Fibroblast of skin of left quadriceps (primary cell): ENCODE results near the gene CFAP57.
"Not testable (repeated sequence)": the region's sequence is repeated elsewhere in the genome, so short reads cannot be mapped to it uniquely, and the experiment has no call there.

Experiments
- DNase-seq, 2 experiments: peaks; one replicate each; pipeline ENCODE4 v3.0.0-alpha.2; 2013; ENCODE audit warnings: low read depth in 2 of 2

CFAP57 gene

GRCh38 chr1:43174873-43175272, 2.7 kb downstream of the CFAP57 start:
- DNase-seq = no peak

GRCh38 chr1:43177691-43178090, 5.6 kb downstream of the CFAP57 start:
- DNase-seq = no peak

- no peak for DNase-seq
Observed at GRCh38 chr1:43184388-43184787, 12.3 kb downstream of the CFAP57 start.

- DNase-seq = no peak
Observed at GRCh38 chr1:43184995-43185394, 12.9 kb downstream of the CFAP57 start.

DNA sequence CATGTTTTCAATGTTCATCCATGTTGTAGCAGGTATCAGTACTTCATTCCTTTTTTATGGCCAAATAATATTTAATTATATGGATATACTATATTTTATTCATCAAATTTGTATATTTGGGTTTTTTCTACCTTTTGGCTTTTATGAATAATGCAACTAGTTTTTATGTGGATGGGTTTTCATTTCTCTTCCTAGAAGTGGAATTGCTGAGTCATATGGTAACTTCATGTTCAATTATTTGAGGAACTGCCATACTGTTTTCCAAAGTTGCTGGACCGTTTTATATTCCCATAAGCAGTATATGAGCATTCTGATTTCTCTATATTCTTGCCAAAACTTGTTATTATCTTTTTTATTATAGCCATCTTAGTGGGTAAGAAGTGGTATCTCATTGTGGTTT, 16.0 kb downstream of the CFAP57 start:
- no peak for DNase-seq

DNA sequence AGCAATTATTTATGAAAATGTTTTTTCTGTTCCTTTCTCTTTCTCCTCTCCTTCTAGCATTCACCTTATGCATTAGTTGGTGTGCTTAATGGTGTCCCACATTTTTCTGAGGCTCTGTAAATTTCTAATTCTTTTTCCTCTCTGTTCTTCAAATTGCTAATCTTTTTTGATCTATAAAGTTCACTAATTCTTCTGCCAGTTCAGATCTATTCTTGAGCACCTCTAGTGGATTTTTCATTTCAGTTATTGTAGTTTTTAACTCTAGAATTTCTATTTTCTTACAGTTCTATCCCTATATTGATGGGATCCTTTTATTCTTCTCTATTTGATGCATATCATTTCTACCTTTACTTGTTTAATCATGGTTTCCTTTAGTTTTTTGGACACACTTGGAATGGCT, 22.4 kb downstream of the CFAP57 start:
- no peak for DNase-seq

- no peak for DNase-seq
Observed at GRCh38 chr1:43197343-43198127, 25.4 kb downstream of the CFAP57 start.

GRCh38 chr1:43199093-43199726, 27.1 kb downstream of the CFAP57 start:
- no peak for DNase-seq

DNA sequence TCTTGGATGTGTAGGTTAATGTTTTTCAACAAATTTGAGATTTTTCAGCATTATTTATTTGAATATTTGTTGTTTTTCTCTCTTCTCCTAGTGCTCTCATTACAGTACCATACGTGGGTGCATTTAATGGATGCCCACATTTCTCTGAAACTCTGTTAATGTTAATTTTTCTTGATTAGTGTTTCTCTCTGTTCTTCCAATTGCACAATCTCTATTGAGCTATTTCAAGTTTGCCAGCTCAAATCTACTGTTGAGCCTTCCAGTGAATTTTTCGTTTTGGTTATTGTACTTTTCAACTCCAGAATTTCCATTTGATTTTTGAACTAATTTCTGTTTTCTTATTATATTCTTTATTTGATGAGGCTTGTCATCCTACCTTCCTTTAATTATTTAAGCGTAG, 31.7 kb downstream of the CFAP57 start:
- DNase-seq = no peak

DNA sequence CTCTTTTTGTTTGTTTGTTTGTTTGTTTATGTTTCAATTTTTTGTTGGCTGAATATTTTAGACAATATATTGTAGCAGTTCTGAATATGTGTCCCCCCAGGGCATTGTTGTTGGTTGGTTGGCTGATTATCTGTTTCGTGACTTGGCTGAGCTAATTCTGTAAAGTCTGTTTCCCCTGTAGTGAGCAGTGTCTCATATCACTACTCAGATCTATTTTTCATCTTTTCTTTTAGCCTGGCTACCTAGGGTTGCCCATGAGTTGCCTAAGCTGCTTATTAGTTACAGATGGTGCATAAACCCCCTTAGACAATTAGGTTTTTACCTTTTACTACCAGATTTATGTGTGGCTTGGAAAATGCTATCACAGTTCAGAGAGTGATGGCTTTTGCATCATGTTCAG, 32.3 kb downstream of the CFAP57 start:
- DNase-seq = no peak

DNA sequence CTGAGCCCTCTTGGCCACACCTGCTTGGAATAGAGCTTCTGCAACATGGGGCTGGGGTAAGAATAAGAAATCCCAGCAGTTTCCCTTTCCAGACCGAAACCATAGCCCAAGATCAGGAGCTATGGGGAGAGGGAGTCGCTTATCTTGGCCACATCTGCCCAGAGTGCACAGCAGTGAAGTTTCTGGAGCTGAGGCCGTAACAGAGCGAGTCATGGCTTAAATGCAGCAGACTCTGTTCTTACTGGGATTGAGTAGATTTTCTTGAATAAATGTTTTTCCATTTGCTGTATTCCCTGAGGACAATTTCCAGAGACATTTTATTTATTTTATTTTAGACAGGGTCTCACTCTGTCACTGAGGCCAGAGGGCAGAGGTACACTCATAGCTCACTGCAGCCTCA, 33.5 kb downstream of the CFAP57 start:
- DNase-seq = peak in 1 of 2 experiments; percentile 17

DNA sequence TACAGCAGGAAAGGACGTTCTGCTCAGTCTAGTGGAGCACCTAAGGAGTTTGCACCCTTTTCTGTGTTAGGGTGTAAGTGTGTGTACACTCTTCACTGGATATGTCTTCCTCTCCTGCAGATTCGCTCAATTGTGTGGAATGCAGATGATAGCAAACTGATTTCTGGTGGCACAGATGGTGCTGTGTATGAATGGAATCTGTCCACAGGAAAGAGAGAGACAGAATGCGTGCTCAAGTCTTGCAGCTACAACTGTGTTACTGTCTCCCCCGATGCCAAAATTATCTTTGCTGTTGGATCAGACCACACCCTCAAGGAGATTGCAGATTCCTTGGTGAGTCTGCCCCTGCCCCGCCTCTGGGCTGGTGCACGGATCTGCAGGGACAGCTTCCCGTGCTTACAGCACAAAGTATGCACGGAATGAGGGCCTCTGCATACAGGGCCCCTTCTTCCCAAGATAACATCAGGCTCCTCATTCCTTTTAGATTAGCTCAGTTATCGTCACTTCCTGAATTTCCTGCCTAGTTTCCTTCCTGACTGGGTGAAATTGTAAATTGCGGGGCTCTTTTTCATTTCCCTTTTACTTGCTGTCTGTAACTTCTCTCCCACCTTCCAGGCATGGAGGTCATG, 34.6 kb downstream of the CFAP57 start:
- peak; percentile 96 for DNase-seq

DNA sequence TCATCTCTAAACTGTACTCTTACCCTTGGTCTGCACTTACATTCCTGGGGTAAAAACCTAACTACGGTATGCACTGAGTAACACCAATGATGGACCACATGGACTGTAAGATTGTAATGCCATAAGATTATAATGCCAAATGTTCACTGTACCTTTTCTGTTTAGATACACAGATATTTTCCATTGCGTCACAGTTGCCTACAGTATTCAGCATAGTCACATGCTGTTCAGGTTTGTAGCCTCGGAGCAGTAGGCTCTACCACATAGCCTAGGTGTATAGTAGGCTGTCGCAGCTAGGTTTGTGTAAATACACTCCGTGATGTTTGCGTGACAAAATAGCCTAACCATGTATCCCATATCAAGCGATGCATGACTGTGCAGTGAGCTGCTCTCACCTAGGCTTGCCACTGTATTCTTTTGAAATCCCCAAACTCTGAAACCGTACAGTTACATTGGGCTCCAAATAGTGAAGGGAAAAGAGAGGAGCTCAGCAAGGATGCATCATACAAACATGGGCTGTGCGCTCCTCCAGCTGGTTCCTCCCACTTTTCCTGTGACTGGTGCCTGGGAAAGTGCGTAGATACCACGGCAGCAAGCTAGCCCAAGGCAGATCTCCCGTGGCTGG, 35.2 kb downstream of the CFAP57 start:
- no peak for DNase-seq

- not testable (repeated sequence) for DNase-seq
Observed at GRCh38 chr1:43208277-43208676, 36.1 kb downstream of the CFAP57 start.

DNA sequence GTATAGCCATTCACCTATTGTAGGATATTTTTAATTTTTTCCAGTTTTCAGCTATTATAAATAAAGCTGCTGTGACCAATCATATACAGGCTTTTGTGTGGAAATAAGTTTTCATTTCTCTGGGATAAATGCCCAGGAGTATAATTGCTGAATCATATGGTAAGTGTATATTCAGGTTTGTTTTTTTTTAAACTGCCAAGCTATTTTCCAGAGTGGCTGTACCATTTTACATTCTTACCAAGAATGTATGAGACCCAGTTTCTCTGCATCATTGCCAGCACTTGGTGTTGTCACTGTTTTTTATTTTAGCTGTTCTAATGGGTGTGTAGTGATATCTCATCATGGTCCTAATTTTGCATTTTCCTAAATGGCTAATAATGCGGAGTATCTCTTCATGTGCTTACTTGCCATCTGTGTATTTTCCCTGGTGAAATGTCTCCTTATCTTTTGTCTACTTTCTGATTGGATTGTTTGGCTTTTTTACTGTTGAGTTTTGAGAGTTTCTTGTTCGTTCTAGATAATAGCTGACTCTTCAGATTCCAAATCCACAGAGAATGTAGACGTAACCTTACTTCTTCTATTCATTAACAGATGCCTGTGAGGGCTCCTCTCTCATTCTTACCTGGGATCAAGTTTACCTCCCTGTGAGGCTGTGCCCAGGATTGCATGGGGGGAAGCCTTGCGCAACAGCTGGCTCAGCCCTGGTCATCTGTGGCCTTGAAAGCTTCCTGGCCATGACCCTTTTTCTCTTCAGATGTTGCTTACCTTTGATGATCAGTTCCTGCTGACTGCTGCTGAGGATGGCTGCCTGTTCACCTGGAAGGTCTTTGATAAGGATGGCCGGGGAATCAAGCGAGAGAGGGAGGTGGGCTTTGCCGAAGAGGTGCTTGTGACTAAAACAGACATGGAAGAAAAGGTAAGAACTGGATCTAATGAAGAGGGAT, 42.6 kb downstream of the CFAP57 start:
- DNase-seq = no peak

GRCh38 chr1:43217747-43218146, 45.6 kb downstream of the CFAP57 start:
- DNase-seq = no peak

DNA sequence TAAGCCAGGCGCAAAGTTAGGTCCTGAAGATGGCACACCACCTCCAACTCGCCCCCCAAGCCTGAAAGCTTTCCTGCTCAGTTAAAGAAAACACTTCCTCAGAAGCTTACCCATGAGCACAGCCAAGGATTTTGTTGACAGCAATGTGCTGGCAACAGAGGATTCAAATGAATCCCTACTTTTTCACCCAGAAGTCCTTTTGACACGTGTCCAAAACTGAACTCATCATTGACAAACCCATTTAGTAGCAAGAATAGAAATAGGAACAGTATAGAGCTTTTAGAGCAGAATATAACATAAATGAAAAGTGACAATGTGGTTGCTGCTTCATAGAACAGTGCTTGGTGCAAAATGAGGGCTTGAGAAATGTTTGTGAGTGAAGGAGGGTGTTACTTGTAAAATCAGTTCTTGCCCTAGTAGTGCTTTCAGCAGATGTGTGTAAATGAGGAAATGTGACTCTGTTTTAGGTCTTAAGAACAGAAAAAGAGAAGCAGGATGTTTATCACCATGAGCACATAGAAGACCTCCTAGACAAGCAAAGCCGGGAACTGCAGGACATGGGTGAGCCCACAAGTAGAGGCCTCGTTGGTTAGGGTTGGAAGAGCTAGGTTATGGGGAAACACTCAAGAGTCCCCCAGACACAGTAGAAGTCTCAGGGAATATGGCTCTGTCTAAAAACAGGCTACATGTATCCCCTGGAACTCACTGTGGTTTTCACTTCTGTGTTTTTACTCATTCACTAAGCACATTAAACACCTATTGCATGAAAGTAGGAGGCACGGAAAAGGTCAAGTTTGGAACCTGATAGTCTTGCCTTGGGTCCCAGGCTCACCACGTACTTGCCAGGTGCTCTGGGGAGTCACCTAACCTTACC, 49.0 kb downstream of the CFAP57 start:
- no peak for DNase-seq

DNA sequence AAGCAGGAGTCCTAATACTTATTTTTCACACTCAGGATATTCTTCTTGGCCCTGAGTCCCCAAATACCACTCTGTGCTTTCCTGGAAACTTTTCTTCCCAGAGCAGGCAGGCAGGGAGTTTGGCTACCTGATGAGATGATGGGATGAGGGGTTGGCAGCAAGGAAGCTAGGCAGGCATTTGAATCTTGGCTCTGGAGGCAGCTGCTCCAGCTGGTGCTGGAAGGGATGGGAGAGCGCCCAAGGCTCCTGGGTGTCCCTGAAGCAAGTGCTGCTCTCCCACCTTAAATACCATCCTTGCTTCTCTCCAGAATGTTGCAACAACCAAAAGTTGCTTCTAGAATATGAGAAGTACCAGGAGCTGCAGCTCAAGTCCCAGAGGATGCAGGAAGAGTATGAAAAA, 49.7 kb downstream of the CFAP57 start:
- no peak for DNase-seq

DNA sequence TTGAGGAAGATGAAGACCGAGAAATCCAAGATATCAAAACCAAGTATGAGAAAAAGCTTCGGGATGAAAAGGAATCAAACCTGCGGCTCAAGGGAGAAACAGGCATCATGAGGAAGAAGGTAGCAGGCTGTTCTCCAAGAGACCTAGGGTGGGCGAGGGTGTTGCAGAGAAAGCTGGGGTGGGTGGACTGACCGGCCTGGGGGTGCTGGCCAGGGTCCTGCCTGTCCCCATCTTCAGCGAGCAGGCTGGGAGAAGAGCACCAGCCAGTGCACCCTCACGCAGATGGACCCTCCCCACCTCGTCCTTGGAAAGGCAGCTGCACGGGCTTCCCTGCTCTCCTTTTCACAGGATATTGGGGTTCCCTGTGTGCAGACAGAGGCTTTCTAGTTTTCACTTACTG, 50.7 kb downstream of the CFAP57 start:
- DNase-seq = no peak

GRCh38 chr1:43225168-43225567, 53.0 kb downstream of the CFAP57 start:
- no peak for DNase-seq
